Neural cell (in vitro differentiated cells): Measurements from ENCODE around the gene RABL6. TPM values are rescaled to one million over a fixed set of nuclear protein-coding genes. Genes with fewer than 3 reads are reported as not detected.

ENCODE experiments used
- H2AFZ ChIP-seq: fragments of 200-600, 300-800 bp; sonication (generic), shearing (Covaris generic); 2 replicates; pipeline ENCODE4 v1.6.0; 2014; ENCODE audit warnings: low read depth, mild to moderate bottlenecking, antibody characterized with exemption, low read length, moderate library complexity
- H3F3A ChIP-seq: fragments of 200-600 bp; shearing (Covaris generic); 2 replicates; pipeline ENCODE4 v1.6.1; 2016; ENCODE audit warnings: mild to moderate bottlenecking, moderate library complexity, mixed read lengths, antibody characterized with exemption, low read length; ENCODE audit not compliant: insufficient read depth, poor library complexity, severe bottlenecking
- H3K27ac ChIP-seq: fragments of 200-600, 300-800 bp; sonication (generic), shearing (Covaris generic); 2 replicates; pipeline ENCODE4 v1.5.1; 2014; ENCODE audit warnings: mild to moderate bottlenecking, low read length, moderate library complexity
- H3K27me3 ChIP-seq: fragments of 300-800, 200-600 bp; sonication (generic), shearing (Covaris generic); 2 replicates; pipeline ENCODE4 v1.6.0; 2014; ENCODE audit warnings: mild to moderate bottlenecking, low read depth, low read length, moderate library complexity; ENCODE audit not compliant: insufficient read depth
- H3K36me3 ChIP-seq: fragments of 300-800, 200-600 bp; sonication (generic), shearing (Covaris generic); 2 replicates; pipeline ENCODE4 v1.5.1; 2014; ENCODE audit warnings: mild to moderate bottlenecking, antibody characterized with exemption, low read length, moderate library complexity; ENCODE audit not compliant: insufficient read depth
- H3K4me2 ChIP-seq: fragments of 300-800, 200-600 bp; sonication (generic), shearing (Covaris generic); 2 replicates; pipeline ENCODE4 v1.6.0; 2014; ENCODE audit warnings: mild to moderate bottlenecking, low read length
- H3K4me3 ChIP-seq: fragments of 300-800, 200-600 bp; sonication (generic), shearing (Covaris generic); 2 replicates; pipeline ENCODE4 v1.5.1; 2014; ENCODE audit warnings: mild to moderate bottlenecking, low read length, moderate library complexity
- H3K79me2 ChIP-seq: fragments of 200-600 bp; shearing (Covaris generic); replicated peaks from 2 replicates; pipeline ENCODE4 v1.6.0; 2014; ENCODE audit warnings: mild to moderate bottlenecking, low read length, moderate library complexity; ENCODE audit not compliant: insufficient read depth
- H3K9ac ChIP-seq: fragments of 300-800, 200-600 bp; sonication (generic), shearing (Covaris generic); 2 replicates; pipeline ENCODE4 v1.6.1; 2016; ENCODE audit warnings: mild to moderate bottlenecking, low read length, mixed read lengths
- H3K9me2 ChIP-seq: fragments of 200-600 bp; shearing (Covaris generic); 2 replicates; pipeline ENCODE4 v1.6.1; 2016; ENCODE audit warnings: mild to moderate bottlenecking, low read length, mixed read lengths; ENCODE audit not compliant: insufficient read depth
- H3K9me3 ChIP-seq: fragments of 200-600, 300-800 bp; sonication (generic), shearing (Covaris generic); 2 replicates; pipeline ENCODE4 v1.6.1; 2016; ENCODE audit warnings: mild to moderate bottlenecking, mixed run types, low read length, moderate library complexity, mixed read lengths
- H4K20me1 ChIP-seq: fragments of 200-600 bp; shearing (Covaris generic); 2 replicates; pipeline ENCODE4 v1.6.1; 2016; ENCODE audit warnings: mild to moderate bottlenecking, mixed run types; ENCODE audit not compliant: insufficient read depth
- CTCF ChIP-seq: fragments of 450-650 bp; IDR thresholded peaks from 2 replicates; pipeline ENCODE4 v1.5.1; 2014; ENCODE audit warnings: antibody characterized with exemption, mild to moderate bottlenecking, moderate library complexity; ENCODE audit not compliant: poor library complexity, severe bottlenecking
- EP300 ChIP-seq: fragments of 450-650 bp; conservative IDR thresholded peaks from 2 replicates; pipeline ENCODE4 v1.6.1; 2014; ENCODE audit warnings: antibody characterized with exemption, mild to moderate bottlenecking, moderate library complexity; ENCODE audit not compliant: poor library complexity, severe bottlenecking
- EZH2 ChIP-seq: fragments of 200-600, 300-800 bp; shearing (Covaris generic), sonication (generic); IDR thresholded peaks from 2 replicates; pipeline ENCODE4 v1.6.1; 2014; ENCODE audit warnings: antibody characterized with exemption, low read length, borderline replicate concordance, mild to moderate bottlenecking; ENCODE audit not compliant: insufficient read depth, poor library complexity, severe bottlenecking
- MXI1 ChIP-seq: fragments of 450-650 bp; conservative IDR thresholded peaks from 2 replicates; pipeline ENCODE4 v1.6.1; 2014; ENCODE audit warnings: antibody characterized with exemption, mild to moderate bottlenecking; ENCODE audit not compliant: poor library complexity, severe bottlenecking
- POLR2AphosphoS5 ChIP-seq: IDR thresholded peaks from 2 replicates; pipeline ENCODE4 v1.6.1; 2012
- RAD21 ChIP-seq: fragments of 450-650 bp; conservative IDR thresholded peaks from 2 replicates; pipeline ENCODE4 v1.6.1; 2014; ENCODE audit warnings: antibody characterized with exemption, mild to moderate bottlenecking, moderate library complexity
- REST ChIP-seq: IDR thresholded peaks from 2 replicates; pipeline ENCODE4 v1.6.1; 2012; ENCODE audit warnings: borderline replicate concordance
- SMC3 ChIP-seq: fragments of 450-650 bp; conservative IDR thresholded peaks from 2 replicates; pipeline ENCODE4 v1.6.1; 2014; ENCODE audit warnings: antibody characterized with exemption, mild to moderate bottlenecking, moderate library complexity; ENCODE audit not compliant: poor library complexity
- TAF1 ChIP-seq: IDR thresholded peaks from 2 replicates; pipeline ENCODE4 v1.6.1; 2012; ENCODE audit warnings: low read depth
- polyA plus RNA-seq: library from polyadenylated mRNA; depleted of rRNA; stranded (reverse); fragments of >200 nt; gene quantifications from 2 replicates; pipeline ENCODE4 v1.2.3, GENCODE V29; 2014

RABL6 gene
- polyA plus RNA-seq, 1 donor from 2014 or later: 46.4 TPM

- H3K4me3 ChIP-seq: no peak overlapping the region
- no peak overlapping the region for H2AFZ ChIP-seq
- H3F3A ChIP-seq: no peaks in the 10 kb centered on the region
- no peaks in the 10 kb centered on the region for H3K9me3 ChIP-seq
- no peaks in the 10 kb centered on the region for H3K36me3 ChIP-seq
- no peak overlapping the region for H3K9ac ChIP-seq
- no peaks in the 10 kb centered on the region for H3K79me2 ChIP-seq
- no peaks in the 10 kb centered on the region for H4K20me1 ChIP-seq
- H3K27me3 ChIP-seq: no peaks in the 10 kb centered on the region
- no peaks in the 10 kb centered on the region for H3K9me2 ChIP-seq
- TF ChIP-seq EP300 (no peak), REST (no peak), RAD21 (no peak), CTCF (no peak), EZH2 (no peak), MXI1 (no peak), SMC3 (no peak), TAF1 (no peak), POLR2AphosphoS5 (no peak)
- H3K27ac ChIP-seq: no peak overlapping the region
- no peak overlapping the region for H3K4me2 ChIP-seq
Measured at GRCh38 chr9:136762221-136762691, 45.5 kb upstream of the RABL6 start.

GRCh38 chr9:136762915-136763648, 44.7 kb upstream of the RABL6 start:
- Histone ChIP-seq H3K9ac (no peak overlapping the region), H3K36me3 (no peaks in the 10 kb centered on the region), H3K9me2 (no peaks in the 10 kb centered on the region), H3K9me3 (no peaks in the 10 kb centered on the region), H4K20me1 (no peaks in the 10 kb centered on the region), H3F3A (no peaks in the 10 kb centered on the region), H2AFZ (no peak overlapping the region), H3K27me3 (no peaks in the 10 kb centered on the region), H3K4me3 (no peak overlapping the region), H3K79me2 (no peaks in the 10 kb centered on the region), H3K27ac (no peak overlapping the region), H3K4me2 (no peak overlapping the region)
- TF ChIP-seq RAD21 (no peak), EZH2 (no peak), SMC3 (no peak), REST (no peak)
